Right cardiac atrium (tissue), 5 donors: ENCODE results near the gene UBE2Q2. TPM values are rescaled to one million over a fixed set of nuclear protein-coding genes. Genes with fewer than 3 reads are reported as not detected.
"Not testable (repeated sequence)": the region's sequence is repeated elsewhere in the genome, so short reads cannot be mapped to it uniquely, and the experiment has no call there.

Experiments used
- ATAC-seq, 2 donors: fragments of 200-7000 bp; cut with Tn5 transposase; one replicate each; pipeline versions ENCODE4 v1.8.0 to v1.9.1; 2020; ENCODE audit warnings: moderate library complexity in 2 of 2, mild to moderate bottlenecking in 1 of 2
- DNase-seq, 3 donors: peaks; one replicate each; pipeline ENCODE4 v3.0.0-alpha.2; 2020
- H3K27ac ChIP-seq: one replicate; pipeline ENCODE4 v1.5.1; 2013; ENCODE audit warnings: mild to moderate bottlenecking, low read length, control low read depth, moderate library complexity
- H3K27me3 ChIP-seq: one replicate; pipeline ENCODE4 v1.6.1; 2013; ENCODE audit not compliant: control insufficient read depth, insufficient read depth
- H3K4me1 ChIP-seq: one replicate; pipeline ENCODE4 v1.6.1; 2013; ENCODE audit warnings: low read length; ENCODE audit not compliant: control insufficient read depth, insufficient read depth
- H3K4me3 ChIP-seq: one replicate; pipeline ENCODE4 v1.5.1; 2013; ENCODE audit warnings: low read length, control low read depth
- H3K9me3 ChIP-seq: one replicate; pipeline ENCODE4 v1.6.1; 2013; ENCODE audit warnings: low read length; ENCODE audit not compliant: control insufficient read depth
- WGBS: extraction: QIAGEN DNeasy Blood & Tissue Kit; methylation state at CpG from one replicate; pipeline ENCODE4 v1.1.7; 2013; 5-methylcytosine and 5-hydroxymethylcytosine counted together
- intact Hi-C, 4 donors: fragments of 100-400 bp; cut with DNase I; formaldehyde crosslinking; loops; one replicate each; pipeline versions ENCODE4 v1.11.0 to v1.14.0; 2022 to 2023
- polyA plus RNA-seq: library from polyadenylated mRNA; stranded (reverse); fragments of 200-250 nt; gene quantifications from one replicate; pipeline ENCODE4 v1.2.3, GENCODE V29; 2013
- total RNA-seq, 4 donors: library from RNA; stranded (reverse); fragmentation: NEBNext Ultra II Directional; extraction: Animal tissue kit (Norgen Biotek cat#: 25700); gene quantifications; one replicate each; pipeline ENCODE4 v1.2.1, GENCODE V29; 2021
- donor health status: healthy with polysubstance abuse.
- donor health status: DM: no; HTN: yes; CAD: no.
- donor health status: DM: no; HTN: no; CAD: no.
- donor health status: DM: no; HTN: yes; CAD: no; lungs with severe emphysema.
- donor health status: DM: yes; HTN: yes; CAD: no.

UBE2Q2 gene
- total and polyA plus RNA-seq, 5 donors, result 18.2 to 32.6 (median 26.9) TPM

DNA sequence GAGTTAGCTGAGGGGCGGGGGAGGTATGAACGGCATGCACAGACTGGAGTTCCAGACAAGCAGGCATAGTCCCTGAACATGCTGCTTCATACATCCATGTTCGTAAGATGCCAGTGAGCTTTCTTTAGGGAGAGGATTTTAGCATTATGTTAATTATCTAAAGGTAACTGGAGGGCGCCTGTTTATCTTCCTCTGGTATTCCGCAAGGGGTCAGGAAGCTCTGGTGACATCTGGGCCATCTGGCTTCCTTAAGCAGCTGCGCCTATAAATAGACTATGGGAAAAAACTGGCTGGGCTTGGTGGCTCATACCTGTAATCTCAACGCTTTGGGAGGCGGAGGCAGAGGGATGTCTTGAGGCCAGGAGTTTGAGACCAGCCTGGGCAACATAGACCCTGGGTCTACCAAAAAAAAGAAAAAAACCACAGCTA lies 58.9 kb downstream of the UBE2Q2 start:
- Histone ChIP-seq H3K27ac (peak overlapping the region; percentile 21), H3K4me1 (no peaks in the 10 kb centered on the region), H3K9me3 (no peaks in the 10 kb centered on the region), H3K27me3 (no peaks in the 10 kb centered on the region), H3K4me3 (no peak overlapping the region)
- peak in 1 of 2 donors; percentile 13 for ATAC-seq
- WGBS, result 23% methylated on average over 8 of the region's 8 CpGs
- DNase-seq, result no peak
- intact Hi-C loops, result loop anchor here in 1 of 4 donors (10.0 kb wide), 1 partner anchor 57 kb away; the partner anchor contains the start of gene UBE2Q2

DNA sequence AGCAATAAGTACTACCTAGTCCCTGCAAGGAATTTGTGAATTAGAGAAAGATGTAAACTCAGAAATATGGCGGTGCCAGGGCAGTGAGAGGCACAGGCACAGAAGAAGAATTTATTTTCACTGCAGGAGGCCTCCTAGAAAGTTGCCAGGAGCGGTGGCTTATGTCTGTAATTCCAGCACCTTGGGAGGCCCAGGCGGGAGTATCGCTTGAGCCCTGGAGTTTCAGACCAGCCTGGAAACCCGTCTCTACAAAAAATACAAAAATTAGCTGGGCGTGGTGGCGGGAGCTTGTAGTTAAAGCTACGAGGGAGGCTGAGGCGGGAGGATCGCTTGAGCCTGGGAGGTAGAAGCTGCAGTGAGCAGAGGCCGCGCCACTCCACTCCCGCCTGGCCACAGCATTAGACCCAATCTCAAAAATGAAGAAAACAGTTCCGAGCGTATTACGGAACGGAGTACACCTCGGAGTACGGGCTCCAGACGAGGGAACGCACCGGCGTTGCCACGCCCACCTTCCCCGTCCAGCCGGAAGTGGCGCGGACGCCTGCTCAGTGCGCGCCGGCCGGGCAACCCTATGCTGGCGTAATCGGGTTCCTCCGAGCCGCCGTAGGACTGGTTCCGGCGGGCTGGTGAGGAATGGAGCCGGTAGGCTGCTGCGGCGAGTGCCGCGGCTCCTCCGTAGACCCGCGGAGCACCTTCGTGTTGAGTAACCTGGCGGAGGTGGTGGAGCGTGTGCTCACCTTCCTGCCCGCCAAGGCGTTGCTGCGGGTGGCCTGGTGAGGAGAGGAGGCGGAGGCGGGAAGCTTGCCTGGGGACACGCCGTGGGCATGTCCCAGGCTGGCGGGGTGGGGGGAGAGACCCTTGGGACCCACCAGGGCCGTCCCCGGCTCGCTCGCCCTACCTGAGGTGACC lies 60.3 kb downstream of the UBE2Q2 start, which contains the start of gene FBXO22:
TSS of gene FBXO22 (plus strand) at position 548 of the 909 bp plus-strand sequence. CDS start at position 634, 86 bp downstream.
- Histone ChIP-seq H3K4me3 (peak within 1 kb of the TSS; percentile 54), H3K9me3 (no peaks in the 10 kb centered on the region), H3K27me3 (no peaks in the 10 kb centered on the region), H3K4me1 (no peaks in the 10 kb centered on the region), H3K27ac (peak within 1 kb of the TSS; percentile 32)
- DNase-seq, result peak; percentile 93 to 96 (median 96)
- intact Hi-C loops, result loop anchor here in 1 of 4 donors (10.0 kb wide), 1 partner anchor 59 kb away; the partner anchor contains the start of gene UBE2Q2
- 3% methylated on average over 63 of the region's 63 CpGs for WGBS
- peak; percentile 99 for ATAC-seq

DNA sequence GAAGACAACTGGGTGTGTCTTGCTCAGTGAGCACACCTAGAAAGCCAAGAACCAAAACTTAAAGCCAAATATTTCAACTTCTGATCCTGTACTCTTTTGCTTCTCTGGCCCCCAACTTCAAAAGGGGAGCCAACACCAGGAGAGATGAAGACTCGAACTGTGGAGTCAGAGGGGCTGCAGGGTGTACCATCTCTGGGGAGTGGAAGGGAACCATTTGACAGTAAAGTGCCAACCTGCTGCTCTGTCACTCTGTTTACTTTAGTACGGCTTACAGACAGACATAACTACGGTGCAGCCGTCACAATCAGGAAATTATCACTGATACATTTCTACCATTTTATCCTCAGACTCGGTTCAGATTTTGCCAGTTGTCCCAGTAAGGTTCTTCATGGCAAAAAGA lies 62.0 kb downstream of the UBE2Q2 start:
- H3K9me3 ChIP-seq, result no peaks in the 10 kb centered on the region
- ATAC-seq (no peak), DNase-seq (no peak)
- WGBS, result 84% methylated on average over 5 of the region's 5 CpGs
- no peaks in the 10 kb centered on the region for H3K4me1 ChIP-seq
- H3K4me3 ChIP-seq, result no peak overlapping the region
- intact Hi-C loops, result loop anchor here in 1 of 4 donors (10.0 kb wide), 1 partner anchor 60 kb away; the partner anchor contains the start of gene UBE2Q2
- H3K27ac ChIP-seq, result no peak overlapping the region
- no peaks in the 10 kb centered on the region for H3K27me3 ChIP-seq

DNA sequence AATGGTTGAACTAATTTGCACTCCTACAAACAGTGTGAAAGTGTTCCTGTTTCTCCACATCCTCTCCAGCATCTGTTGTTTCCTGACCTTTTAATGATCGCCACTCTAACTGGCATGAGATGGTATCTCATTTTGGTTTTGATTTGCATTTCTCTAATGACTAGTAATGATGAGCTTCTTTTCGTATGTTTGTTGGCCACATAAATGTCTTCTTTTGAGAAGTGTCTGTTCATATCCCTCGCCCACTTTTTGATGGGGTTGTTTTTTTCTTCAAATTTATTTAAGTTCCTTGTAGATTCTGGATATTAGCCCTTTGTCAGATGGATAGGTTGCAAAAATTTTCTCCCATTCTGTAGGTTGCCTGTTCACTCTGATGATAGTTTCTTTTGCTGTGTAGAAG lies 67.1 kb downstream of the UBE2Q2 start:
- DNase-seq, ATAC-seq, H3K4me1 ChIP-seq, H3K4me3 ChIP-seq, H3K27ac ChIP-seq, intact Hi-C loops, H3K9me3 ChIP-seq, H3K27me3 ChIP-seq: not testable (repeated sequence)
- WGBS, result 93% methylated on average over 3 of the region's 3 CpGs

DNA sequence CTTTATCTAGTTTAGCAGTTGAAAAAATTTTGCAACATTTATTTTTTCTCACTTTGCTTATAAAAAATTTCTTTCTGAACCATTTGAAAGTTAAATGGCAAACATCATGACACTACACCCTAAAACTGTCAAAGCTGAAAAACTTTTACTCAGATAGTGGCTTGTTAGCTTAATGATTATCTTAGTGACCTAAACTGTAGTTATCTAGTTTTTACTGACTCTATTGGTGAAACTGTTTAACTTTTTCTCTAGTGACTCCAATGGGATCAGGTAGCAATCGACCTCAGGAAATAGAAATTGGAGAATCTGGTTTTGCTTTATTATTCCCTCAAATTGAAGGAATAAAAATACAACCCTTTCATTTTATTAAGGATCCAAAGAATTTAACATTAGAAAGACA lies 73.7 kb downstream of the UBE2Q2 start:
- DNase-seq (no peak), ATAC-seq (no peak)
- no peaks in the 10 kb centered on the region for H3K27me3 ChIP-seq
- H3K9me3 ChIP-seq, result no peaks in the 10 kb centered on the region
- intact Hi-C loops, result no loop called here
- no peak overlapping the region for H3K4me3 ChIP-seq
- WGBS, result 90% methylated on average over 1 of the region's 1 CpG
- H3K4me1 ChIP-seq, result peaks cover under 1% of the 10 kb centered on the region
- H3K27ac ChIP-seq, result no peak overlapping the region

DNA sequence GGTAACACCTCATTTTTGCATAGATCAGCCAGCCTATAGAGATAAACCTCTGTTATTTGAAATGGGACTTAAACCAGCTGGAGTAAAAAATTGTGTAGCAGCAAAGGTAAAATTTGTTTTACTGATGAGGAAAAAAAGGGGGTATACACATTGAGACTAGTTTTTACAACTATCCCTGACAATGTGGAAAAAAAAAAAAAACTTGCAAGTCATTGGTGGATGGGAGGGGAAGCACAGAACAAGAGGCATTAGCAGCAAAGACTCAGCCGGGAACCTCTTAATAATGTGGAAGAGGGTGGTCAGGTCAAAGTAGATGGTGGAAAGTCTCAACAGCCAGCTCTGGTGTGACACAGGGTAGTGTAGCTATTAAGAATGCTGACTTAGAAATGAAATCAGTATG lies 74.9 kb downstream of the UBE2Q2 start:
- ATAC-seq, result no peak

DNA sequence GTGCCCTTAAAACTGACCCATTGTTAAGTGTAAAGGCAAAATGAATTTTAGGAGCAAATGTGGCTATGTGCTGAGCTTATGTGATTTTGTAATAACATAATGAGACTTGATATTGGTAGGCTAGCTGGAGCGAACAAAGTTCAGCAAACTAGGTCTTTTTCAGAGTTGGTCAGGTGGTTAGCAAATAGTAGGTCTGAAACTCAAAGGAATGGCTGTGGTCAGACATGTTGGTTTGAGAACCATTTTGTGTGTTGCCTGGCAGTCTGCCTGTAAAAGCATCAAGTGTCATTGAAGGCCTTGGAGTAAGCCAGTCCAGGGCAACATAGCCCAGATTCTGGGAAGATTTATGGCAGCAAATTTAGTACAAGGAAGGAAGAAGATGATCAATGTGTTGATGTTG lies 76.8 kb downstream of the UBE2Q2 start:
- H3K27ac ChIP-seq, result no peak overlapping the region
- DNase-seq (no peak), ATAC-seq (no peak)
- WGBS, result 100% methylated on average over 1 of the region's 1 CpG
- H3K9me3 ChIP-seq, result no peaks in the 10 kb centered on the region
- peaks cover 9% of the 10 kb centered on the region for H3K4me1 ChIP-seq
- intact Hi-C loops, result no loop called here
- no peak overlapping the region for H3K4me3 ChIP-seq
- no peaks in the 10 kb centered on the region for H3K27me3 ChIP-seq

More for the DNA sequence above, 74.9 kb downstream of the UBE2Q2 start:
- WGBS, result 98% methylated on average over 1 of the region's 1 CpG
- DNase-seq, result no peak
- intact Hi-C loops, result no loop called here
- no peak overlapping the region for H3K27ac ChIP-seq
- H3K4me1 ChIP-seq, result peaks cover 6% of the 10 kb centered on the region
- no peaks in the 10 kb centered on the region for H3K27me3 ChIP-seq
- no peaks in the 10 kb centered on the region for H3K9me3 ChIP-seq
- no peak overlapping the region for H3K4me3 ChIP-seq

DNA sequence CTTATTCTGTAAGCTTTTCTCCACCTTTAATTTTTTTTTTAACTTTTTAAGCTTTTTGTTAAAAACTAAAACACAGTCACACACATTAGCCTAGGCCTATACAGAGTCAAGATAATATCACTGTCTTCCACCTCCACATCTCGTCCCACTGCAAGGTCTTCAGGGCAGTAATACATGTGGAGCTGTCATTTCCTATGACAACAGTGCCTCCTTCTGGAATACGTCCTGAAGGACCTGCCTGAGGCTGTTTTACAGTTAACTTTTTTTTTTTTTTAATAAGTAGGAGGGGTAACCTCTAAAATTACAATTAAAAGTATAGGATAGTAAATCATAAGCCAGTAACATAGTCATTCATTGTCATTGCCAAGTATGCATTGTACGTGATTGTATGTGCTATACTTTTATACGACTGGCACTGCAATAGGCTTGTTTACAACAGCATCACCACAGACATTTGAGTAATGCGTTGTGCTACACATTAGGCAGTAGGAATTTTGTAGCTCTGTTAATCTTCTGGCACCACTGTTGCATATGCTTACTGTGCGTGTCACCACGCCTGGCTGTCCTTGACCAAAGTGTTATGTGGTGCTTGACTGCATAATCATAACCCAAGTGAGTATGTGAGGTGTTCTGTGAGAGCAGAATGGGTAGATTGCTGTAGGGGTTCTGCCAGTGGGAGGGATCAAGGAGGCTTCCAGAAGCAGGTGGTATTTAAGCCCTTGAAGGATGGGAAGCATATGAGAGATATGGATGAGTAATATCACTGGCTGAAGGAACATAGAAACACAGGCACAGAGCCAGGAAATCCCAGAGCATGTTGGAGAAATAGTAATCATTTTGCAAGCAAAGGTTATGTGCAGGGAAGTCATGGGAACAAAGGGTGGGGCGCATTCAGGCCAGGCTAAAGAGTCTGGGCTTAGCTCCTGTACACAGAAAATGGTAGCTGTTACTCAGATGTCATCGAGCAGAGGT lies 78.8 kb downstream of the UBE2Q2 start:
- DNase-seq (peak in 2 of 3 donors; percentile 32 to 42), ATAC-seq (peak; percentile 75 to 85)
- no peaks in the 10 kb centered on the region for H3K9me3 ChIP-seq
- intact Hi-C loops, result no loop called here
- no peak overlapping the region for H3K27ac ChIP-seq
- peaks cover 9% of the 10 kb centered on the region for H3K4me1 ChIP-seq
- no peaks in the 10 kb centered on the region for H3K27me3 ChIP-seq
- no peak overlapping the region for H3K4me3 ChIP-seq
- WGBS, result 60% methylated on average over 9 of the region's 9 CpGs

DNA sequence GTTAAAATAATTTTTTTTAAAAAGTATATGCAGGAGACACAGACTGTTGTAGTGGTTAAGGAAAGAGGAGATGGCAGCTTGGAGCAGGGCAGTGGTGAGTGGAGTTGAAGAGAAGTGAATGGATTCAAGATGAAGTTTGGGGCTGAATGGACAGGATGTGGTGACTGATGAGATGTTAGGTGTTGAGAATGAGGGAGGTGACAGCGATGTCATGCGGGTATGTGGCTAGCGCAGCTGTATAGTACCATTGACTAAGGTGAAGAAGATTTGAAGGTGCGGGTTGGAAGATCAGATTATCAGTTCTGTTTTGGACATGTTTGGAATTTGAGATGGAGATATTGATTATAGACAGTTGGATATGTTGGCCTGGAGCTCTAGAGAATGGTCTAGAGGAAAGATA lies 80.5 kb downstream of the UBE2Q2 start:
- no peak overlapping the region for H3K27ac ChIP-seq
- intact Hi-C loops, result no loop called here

DNA sequence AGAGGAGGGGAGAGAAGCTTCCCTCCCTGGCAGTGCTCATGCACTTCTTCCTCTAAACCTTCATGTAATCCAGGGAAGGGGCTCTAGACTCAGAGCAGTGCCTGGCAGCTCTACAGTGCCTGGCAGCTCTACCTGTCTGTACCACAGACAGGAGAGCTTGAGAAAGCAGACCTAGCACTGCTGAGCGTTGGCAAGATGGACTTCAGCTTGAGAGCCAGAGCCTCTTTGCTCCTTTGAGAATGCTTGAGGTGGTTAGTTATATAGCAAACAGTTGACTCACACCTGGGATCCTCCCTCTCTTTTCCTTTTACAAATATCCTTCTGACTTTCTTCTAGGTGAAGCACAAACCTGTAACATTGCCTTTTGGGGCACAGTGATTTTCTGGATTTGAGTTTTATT lies 81.3 kb downstream of the UBE2Q2 start:
- DNase-seq, result no peak
- WGBS, result 93% methylated on average over 1 of the region's 1 CpG
- Histone ChIP-seq H3K4me3 (no peak overlapping the region), H3K27me3 (no peaks in the 10 kb centered on the region), H3K27ac (no peak overlapping the region), H3K4me1 (peaks cover 9% of the 10 kb centered on the region), H3K9me3 (no peaks in the 10 kb centered on the region)
- intact Hi-C loops, result no loop called here
- ATAC-seq, result no peak

More for the DNA sequence above, 80.5 kb downstream of the UBE2Q2 start:
- DNase-seq, result no peak
- no peaks in the 10 kb centered on the region for H3K27me3 ChIP-seq
- no peaks in the 10 kb centered on the region for H3K9me3 ChIP-seq
- ATAC-seq, result no peak
- 94% methylated on average over 4 of the region's 4 CpGs for WGBS
- H3K4me1 ChIP-seq, result peaks cover 9% of the 10 kb centered on the region
- no peak overlapping the region for H3K4me3 ChIP-seq
